PFSK-1 (cell line): ENCODE results near the gene BCL2L11.

Experiments used
- POLR2AphosphoS5 ChIP-seq: IDR thresholded peaks from 2 replicates; pipeline ENCODE4 v1.6.1; 2012; ENCODE audit warnings: low read depth, mild to moderate bottlenecking, control low read depth, low read length, moderate library complexity
- TAF1 ChIP-seq: IDR thresholded peaks from 2 replicates; pipeline ENCODE4 v1.6.1; 2012; ENCODE audit warnings: low read length, control low read depth, borderline replicate concordance; ENCODE audit not compliant: insufficient read depth

- TF ChIP-seq POLR2AphosphoS5 (no peak), TAF1 (no peak)
These were observed 11.9 kb upstream of the BCL2L11 start for GRCh38 chr2:111108745-111109271.
